H1 (cell line): ENCODE data around the gene BCL2. TPM values are rescaled to one million over a fixed set of nuclear protein-coding genes. Genes with fewer than 3 reads are reported as not detected.

Source experiments
- CTCF ChIA-PET: fragments of 300-600 bp; sonication (Branson Sonifier 250); formaldehyde crosslinking; loops from one replicate; lab custom pipeline; 2021; ENCODE audit not compliant: partially characterized antibody; lab: Charles Lee
- POLR2A ChIA-PET: fragments of 300-600 bp; sonication (Branson Sonifier 250); formaldehyde crosslinking; loops from one replicate; lab custom pipeline; 2021; ENCODE audit warnings: inconsistent platforms; ENCODE audit not compliant: partially characterized antibody; lab: Charles Lee
- DNase-seq, 2 experiments: peaks; one replicate each; pipeline versions ENCODE4 v3.0.0 to v3.0.0-alpha.2; 2010 to 2022; ENCODE audit warnings: low spot score in 2 of 2, low read depth in 1 of 2, mixed read lengths in 1 of 2
- FAIRE-seq: peaks from 2 replicates; lab custom pipeline; 2011; peaks lifted over from hg19 to GRCh38; lab: Jason Lieb, UNC
- H2AFZ ChIP-seq: 2 replicates; pipeline ENCODE4 v1.8.1; 2012; ENCODE audit warnings: low read length, inconsistent platforms
- H2AK5ac ChIP-seq: 2 replicates; pipeline ENCODE4 v1.6.1; 2013; ENCODE audit warnings: low read depth, low read length
- H2BK120ac ChIP-seq: replicated peaks from 2 replicates; pipeline ENCODE3; 2013; ENCODE audit warnings: low read depth, low read length, inconsistent platforms
- H2BK12ac ChIP-seq: 2 replicates; pipeline ENCODE4 v1.6.1; 2013; ENCODE audit warnings: low read depth, low read length
- H2BK15ac ChIP-seq: 2 replicates; pipeline ENCODE4 v1.6.1; 2013; ENCODE audit warnings: low read length
- H2BK20ac ChIP-seq: 2 replicates; pipeline ENCODE4 v1.6.1; 2013; ENCODE audit warnings: low read length
- H2BK5ac ChIP-seq: 2 replicates; pipeline ENCODE4 v1.6.1; 2013; ENCODE audit warnings: low read depth, low read length
- H3K14ac ChIP-seq: 2 replicates; pipeline ENCODE4 v1.6.1; 2013; ENCODE audit warnings: inconsistent platforms; ENCODE audit not compliant: insufficient read length
- H3K18ac ChIP-seq: 2 replicates; pipeline ENCODE4 v1.6.1; 2013; ENCODE audit warnings: low read length; ENCODE audit errors: extremely low read depth
- H3K23ac ChIP-seq: 2 replicates; pipeline ENCODE4 v1.6.1; 2013; ENCODE audit warnings: inconsistent platforms; ENCODE audit not compliant: insufficient read length
- H3K23me2 ChIP-seq: 2 replicates; pipeline ENCODE4 v1.6.1; 2013; ENCODE audit warnings: low read depth, low read length
- H3K27ac ChIP-seq: 2 replicates; pipeline ENCODE4 v1.6.1; 2011; ENCODE audit warnings: low read depth, low read length, inconsistent platforms
- H3K27me3 ChIP-seq, 4 experiments: replicated peaks in 1 of 4; 1 replicate in 1 of 4; 2 replicates in 3 of 4; pipeline versions ENCODE4 v1.6.1 to v1.8.1; 2011 to 2013; ENCODE audit warnings: low read length in 3 of 4, mild to moderate bottlenecking in 3 of 4, inconsistent platforms in 2 of 4, mixed read lengths in 2 of 4, moderate library complexity in 1 of 4; ENCODE audit not compliant: control insufficient read depth in 3 of 4, insufficient read depth in 3 of 4; ENCODE audit errors: extremely low read depth in 1 of 4
- H3K36me3 ChIP-seq, 4 experiments: 2 replicates each; pipeline versions ENCODE4 v1.6.1 to v1.8.1; 2011 to 2013; ENCODE audit warnings: mild to moderate bottlenecking in 4 of 4, low read length in 3 of 4, moderate library complexity in 2 of 4, control low read depth in 1 of 4, inconsistent platforms in 1 of 4; ENCODE audit not compliant: insufficient read depth in 4 of 4, control insufficient read depth in 2 of 4
- H3K4ac ChIP-seq: replicated peaks from 2 replicates; pipeline ENCODE3; 2013; ENCODE audit warnings: low read length, low read depth, mixed read lengths, inconsistent platforms; ENCODE audit not compliant: insufficient read length
- H3K4me1 ChIP-seq, 4 experiments: replicated peaks in 1 of 4; 1 replicate in 1 of 4; 2 replicates in 3 of 4; pipeline versions ENCODE4 v1.6.1 to v1.8.1; 2011 to 2013; ENCODE audit warnings: low read length in 3 of 4, inconsistent platforms in 2 of 4, mixed read lengths in 1 of 4; ENCODE audit not compliant: insufficient read depth in 4 of 4, control insufficient read depth in 3 of 4
- H3K4me2 ChIP-seq, 2 experiments: 2 replicates each; pipeline versions ENCODE4 v1.6.1 to v1.8.1; 2011 to 2013; ENCODE audit warnings: low read depth in 2 of 2, low read length in 2 of 2, control low read depth in 1 of 2, inconsistent platforms in 1 of 2, mild to moderate bottlenecking in 1 of 2; ENCODE audit not compliant: insufficient read depth in 1 of 2
- H3K4me3 ChIP-seq, 4 experiments: fragments of 200-600, 300-600 bp in 1 of 4; sonication (generic), shearing (Covaris generic), sonication (Bioruptor Twin) in 1 of 4; 2 replicates each; pipeline versions ENCODE4 v1.5.1 to v1.8.1; 2011 to 2016; ENCODE audit warnings: low read length in 4 of 4, low read depth in 3 of 4, control low read depth in 2 of 4, inconsistent platforms in 2 of 4, mild to moderate bottlenecking in 2 of 4, mixed read lengths in 1 of 4, moderate library complexity in 1 of 4; ENCODE audit not compliant: insufficient read depth in 2 of 4; ENCODE audit errors: extremely low read depth in 1 of 4
- H3K56ac ChIP-seq: replicated peaks from 2 replicates; pipeline ENCODE3; 2013; ENCODE audit warnings: low read depth, mild to moderate bottlenecking, mixed read lengths, low read length, inconsistent platforms; ENCODE audit not compliant: insufficient read length
- H3K79me1 ChIP-seq: 2 replicates; pipeline ENCODE4 v1.6.1; 2013; ENCODE audit warnings: low read depth, low read length, control low read depth
- H3K79me2 ChIP-seq, 2 experiments: 2 replicates each; pipeline versions ENCODE4 v1.6.1 to v1.8.1; 2012 to 2013; ENCODE audit warnings: low read length in 2 of 2, mild to moderate bottlenecking in 2 of 2, inconsistent platforms in 1 of 2; ENCODE audit not compliant: insufficient read depth in 2 of 2, control insufficient read depth in 1 of 2
- H3K9ac ChIP-seq, 4 experiments: replicated peaks in 1 of 4; 1 replicate in 1 of 4; 2 replicates in 3 of 4; pipeline versions ENCODE4 v1.6.1 to v1.8.1; 2011 to 2013; ENCODE audit warnings: low read depth in 3 of 4, low read length in 3 of 4, control low read depth in 2 of 4, mild to moderate bottlenecking in 2 of 4, moderate library complexity in 2 of 4, inconsistent platforms in 1 of 4; ENCODE audit errors: extremely low read depth in 1 of 4
- H3K9me3 ChIP-seq, 2 experiments: 2 replicates each; pipeline versions ENCODE4 v1.6.1 to v1.8.1; 2012 to 2013; ENCODE audit warnings: mild to moderate bottlenecking in 2 of 2, moderate library complexity in 2 of 2, control low read depth in 1 of 2, inconsistent platforms in 1 of 2, low read depth in 1 of 2, low read length in 1 of 2, mixed read lengths in 1 of 2; ENCODE audit not compliant: insufficient read depth in 2 of 2
- H4K20me1 ChIP-seq, 2 experiments: replicated peaks in 1 of 2; 2 replicates each; pipeline versions ENCODE3 to v1.8.1; 2011 to 2013; ENCODE audit warnings: inconsistent platforms in 2 of 2, low read length in 2 of 2, mild to moderate bottlenecking in 1 of 2; ENCODE audit not compliant: insufficient read depth in 2 of 2, control insufficient read depth in 1 of 2
- H4K5ac ChIP-seq: 2 replicates; pipeline ENCODE4 v1.6.1; 2013; ENCODE audit warnings: low read length, low read depth, mixed read lengths, inconsistent platforms; ENCODE audit not compliant: insufficient read length
- H4K8ac ChIP-seq: 2 replicates; pipeline ENCODE4 v1.8.0; 2013; ENCODE audit warnings: mild to moderate bottlenecking, moderate library complexity, low read length, inconsistent platforms; ENCODE audit not compliant: insufficient read depth; ENCODE audit errors: extremely low read depth
- H4K91ac ChIP-seq: replicated peaks from 2 replicates; pipeline ENCODE3; 2013; ENCODE audit warnings: low read length, mixed read lengths, inconsistent platforms; ENCODE audit not compliant: insufficient read length
- BCL11A ChIP-seq, 2 experiments: IDR thresholded peaks; one replicate each; pipeline ENCODE4 v1.6.1; 2011; ENCODE audit warnings: low read depth in 2 of 2, low read length in 2 of 2, mild to moderate bottlenecking in 2 of 2
- GTF2F1 ChIP-seq: IDR thresholded peaks from 2 replicates; pipeline ENCODE4 v1.6.1; 2012; ENCODE audit warnings: low read depth, low read length, improper control_type of control experiment, borderline replicate concordance
- PHF8 ChIP-seq: fragments of 200-600 bp; sonication (generic); conservative IDR thresholded peaks from 2 replicates; pipeline ENCODE4 v1.7.1; 2012; ENCODE audit warnings: low read depth, mild to moderate bottlenecking, inconsistent platforms, low read length, moderate library complexity
- SAP30 ChIP-seq: fragments of 300-600 bp; sonication (generic); IDR thresholded peaks from 2 replicates; pipeline ENCODE4 v1.7.1; 2012; ENCODE audit warnings: low read length, moderate library complexity, mild to moderate bottlenecking, inconsistent platforms; ENCODE audit not compliant: insufficient read depth, insufficient replicate concordance
- SIN3A ChIP-seq, 2 experiments: IDR thresholded peaks in 1 of 2; conservative IDR thresholded peaks in 1 of 2; 2 replicates each; pipeline ENCODE4 v1.6.1; 2011 to 2012; ENCODE audit warnings: low read length in 2 of 2, improper control_type of control experiment in 1 of 2, low read depth in 1 of 2, mild to moderate bottlenecking in 1 of 2
- TEAD4 ChIP-seq: IDR thresholded peaks from 2 replicates; pipeline ENCODE4 v1.6.1; 2012; ENCODE audit warnings: low read depth, low read length, inconsistent platforms, mixed read lengths
- WGBS, 2 experiments: shearing (Covaris generic) in 1 of 2; methylation state at CpG; one replicate each; pipeline versions ENCODE4 v1.1.6 to v1.1.7; 2013 to 2015; ENCODE audit warnings: low lambda C conversion rate in 2 of 2, mixed read lengths in 2 of 2, inconsistent platforms in 1 of 2, low coverage in 1 of 2, missing lambda C conversion rate in 1 of 2; ENCODE audit not compliant: insufficient replicate concordance in 2 of 2, insufficient coverage in 1 of 2, insufficient read length in 1 of 2; ENCODE audit errors: extremely low coverage in 1 of 2, missing lambda C conversion rate in 1 of 2; 5-methylcytosine and 5-hydroxymethylcytosine counted together
- polyA plus RNA-seq, 7 experiments: library from polyadenylated mRNA; depleted of rRNA in 3 of 7; stranded (reverse) in 5 of 7; unstranded in 2 of 7; fragments of >200 nt in 5 of 7; fragments of 200-250 nt in 2 of 7; gene quantifications; 1 replicate in 5 of 7; 2 replicates in 1 of 7; 4 replicates in 1 of 7; pipeline versions ENCODE4 v1.2.1 to v1.2.3, GENCODE V29; 2011 to 2013; ENCODE audit warnings: missing spikeins in 2 of 7, mixed read lengths in 2 of 7
- total RNA-seq: library from RNA; stranded (reverse); fragmentation: NEBNext Ultra II Directional; extraction: Animal tissue kit (Norgen Biotek cat#: 25700); gene quantifications from 2 replicates; pipeline ENCODE4 v1.2.1, GENCODE V29; 2021
- TF ChIP-seq, protein P1 (sequence below): IDR thresholded peaks from 2 replicates; pipeline ENCODE4 v1.6.1; 2012; ENCODE audit warnings: inconsistent platforms

The BCL2 gene
- total and polyA plus RNA-seq, 2 of the 8 experiments (the other 6 are each of a cell fraction or from before 2014, with no cell fraction given): 0.59 to 4.5 TPM

DNA sequence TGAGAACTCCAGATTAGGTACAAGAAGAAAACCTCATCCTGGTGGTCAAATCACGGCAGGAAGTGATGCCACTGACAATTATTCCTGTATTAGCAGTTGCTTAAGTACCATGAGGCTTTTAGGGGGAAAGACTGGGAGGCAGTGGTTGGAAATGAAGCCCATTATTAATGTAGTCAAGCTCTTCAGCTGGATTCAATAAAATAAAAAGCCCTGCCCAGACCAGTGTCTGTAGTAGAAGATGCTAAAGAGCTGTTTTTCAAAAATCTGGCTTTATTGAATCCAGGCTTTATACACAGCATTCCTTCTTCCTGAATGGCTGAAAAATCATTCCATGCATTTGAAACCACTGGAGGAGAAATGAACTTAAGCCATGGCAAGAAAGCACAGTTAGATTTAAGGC, 155.2 kb downstream of the BCL2 start:
- Histone ChIP-seq H3K23me2 (no peaks in the 10 kb centered on the region), H3K27ac (no peak overlapping the region), H2BK12ac (no peak overlapping the region), H4K91ac (no peak overlapping the region), H3K4ac (no peak overlapping the region), H3K4me2 (no peak overlapping the region), H4K5ac (no peak overlapping the region), H2BK5ac (no peak overlapping the region), H3K56ac (no peak overlapping the region), H3K14ac (no peak overlapping the region), H2BK120ac (no peak overlapping the region), H2AK5ac (no peak overlapping the region), H2BK20ac (no peak overlapping the region), H4K8ac (no peak overlapping the region), H3K4me3 (no peak overlapping the region), H3K23ac (no peak overlapping the region), H2BK15ac (no peak overlapping the region), H3K4me1 (no peaks in the 10 kb centered on the region), H3K9ac (no peak overlapping the region), H3K27me3 (no peaks in the 10 kb centered on the region), H3K9me3 (no peaks in the 10 kb centered on the region), H3K18ac (no peak overlapping the region), H3K36me3 (no peaks in the 10 kb centered on the region), H2AFZ (no peak overlapping the region), H3K79me1 (no peaks in the 10 kb centered on the region), H4K20me1 (no peaks in the 10 kb centered on the region), H3K79me2 (no peaks in the 10 kb centered on the region)
- FAIRE-seq (no peak), DNase-seq (no peak)
- ChIA-PET CTCF (interaction anchor here (0.6 to 1.8 kb wide), 7 partner anchors 9 to 176 kb away, joined by 3 to 9 read pairs (median 3); no protein-coding TSS in a partner anchor), POLR2A (no interaction called here)
- 87% methylated on average over 1 of the region's 1 CpG; no CpG with 5 or more reads in 1 of the 2 experiments for WGBS, 2 experiments
- TF ChIP-seq BCL11A (IDR thresholded peaks at IDR 0.05; ENCODE audit: low read depth in 2 of 2, low read length in 2 of 2): no peak
- TF ChIP-seq SAP30: no peak
- no peak for TF ChIP-seq GTF2F1
- TF ChIP-seq, protein P1, sequence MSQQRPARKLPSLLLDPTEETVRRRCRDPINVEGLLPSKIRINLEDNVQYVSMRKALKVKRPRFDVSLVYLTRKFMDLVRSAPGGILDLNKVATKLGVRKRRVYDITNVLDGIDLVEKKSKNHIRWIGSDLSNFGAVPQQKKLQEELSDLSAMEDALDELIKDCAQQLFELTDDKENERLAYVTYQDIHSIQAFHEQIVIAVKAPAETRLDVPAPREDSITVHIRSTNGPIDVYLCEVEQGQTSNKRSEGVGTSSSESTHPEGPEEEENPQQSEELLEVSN: no peak
- no peak for TF ChIP-seq TEAD4
- TF ChIP-seq SIN3A (conservative IDR thresholded peaks at IDR 0.05 in 1 of 2, IDR thresholded peaks at IDR 0.05 in 1 of 2; ENCODE audit: low read depth in 1 of 2, low read length in 2 of 2): no peak
- no peak for TF ChIP-seq PHF8
